ENCODE data around the gene FAM222B.

FAM222B gene

DNA sequence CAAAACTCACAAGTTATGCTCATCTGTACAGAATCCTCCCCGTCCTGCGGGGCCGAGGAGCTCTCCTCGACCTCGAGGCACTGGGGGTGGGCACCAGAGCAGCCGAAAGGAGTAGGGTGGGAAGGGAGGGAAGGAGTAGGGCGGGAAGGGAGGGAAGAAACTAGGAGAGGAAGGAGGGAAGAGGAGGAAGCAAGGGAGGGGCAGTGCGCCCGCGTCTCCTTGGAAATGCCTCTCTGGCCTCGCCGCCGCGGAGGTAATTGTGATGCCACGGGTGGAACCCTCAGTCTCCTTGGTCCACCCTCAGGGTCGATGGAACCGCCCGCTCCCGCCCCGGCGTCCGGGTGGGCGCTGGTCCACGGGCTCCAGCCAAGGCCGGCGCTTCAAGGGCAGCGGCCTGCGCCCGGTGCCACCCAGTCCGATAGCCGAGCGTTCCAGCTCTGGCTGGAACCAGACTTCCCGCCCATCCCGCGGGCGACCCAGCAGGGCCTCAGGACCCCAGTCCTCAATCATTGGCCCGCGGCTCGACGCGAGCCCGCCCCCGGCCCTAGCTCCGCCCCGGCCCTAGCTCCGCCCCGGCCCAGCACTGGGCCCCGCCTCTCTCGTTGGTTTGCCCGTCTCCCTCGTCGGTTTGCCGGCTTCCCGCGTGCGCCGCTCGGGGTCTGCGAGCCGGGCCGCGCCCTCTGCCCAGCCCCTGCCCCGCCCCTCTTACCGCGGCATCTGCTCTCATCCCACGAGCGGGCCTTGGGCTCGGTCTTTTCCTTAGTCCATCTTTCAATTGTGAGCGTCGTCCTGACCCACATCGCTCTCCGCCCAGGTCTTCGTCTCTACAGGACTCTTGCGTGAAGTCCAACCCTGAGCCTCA, 131.5 kb downstream of the FAM222B start:
- DNase-seq = peak; percentile 84

DNA sequence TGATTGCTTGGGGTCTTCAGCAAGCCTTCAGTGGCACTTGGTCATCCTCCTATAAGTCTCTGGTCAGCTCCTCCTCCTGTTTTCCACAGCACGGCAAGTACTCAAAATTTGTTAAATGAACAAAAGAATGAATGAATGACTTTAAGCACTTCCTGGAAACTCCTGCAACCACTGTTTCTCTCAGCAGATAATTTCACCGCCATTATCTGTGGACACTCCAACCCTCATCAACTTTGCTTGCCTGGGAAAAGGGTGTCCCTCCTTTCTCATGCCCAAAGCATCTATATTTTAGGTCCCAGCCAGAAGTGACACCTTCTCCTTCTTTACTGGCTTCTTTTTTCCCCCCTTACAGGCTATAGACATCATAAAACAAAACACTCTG, 135.3 kb downstream of the FAM222B start:
- DNase-seq = no peak

DNA sequence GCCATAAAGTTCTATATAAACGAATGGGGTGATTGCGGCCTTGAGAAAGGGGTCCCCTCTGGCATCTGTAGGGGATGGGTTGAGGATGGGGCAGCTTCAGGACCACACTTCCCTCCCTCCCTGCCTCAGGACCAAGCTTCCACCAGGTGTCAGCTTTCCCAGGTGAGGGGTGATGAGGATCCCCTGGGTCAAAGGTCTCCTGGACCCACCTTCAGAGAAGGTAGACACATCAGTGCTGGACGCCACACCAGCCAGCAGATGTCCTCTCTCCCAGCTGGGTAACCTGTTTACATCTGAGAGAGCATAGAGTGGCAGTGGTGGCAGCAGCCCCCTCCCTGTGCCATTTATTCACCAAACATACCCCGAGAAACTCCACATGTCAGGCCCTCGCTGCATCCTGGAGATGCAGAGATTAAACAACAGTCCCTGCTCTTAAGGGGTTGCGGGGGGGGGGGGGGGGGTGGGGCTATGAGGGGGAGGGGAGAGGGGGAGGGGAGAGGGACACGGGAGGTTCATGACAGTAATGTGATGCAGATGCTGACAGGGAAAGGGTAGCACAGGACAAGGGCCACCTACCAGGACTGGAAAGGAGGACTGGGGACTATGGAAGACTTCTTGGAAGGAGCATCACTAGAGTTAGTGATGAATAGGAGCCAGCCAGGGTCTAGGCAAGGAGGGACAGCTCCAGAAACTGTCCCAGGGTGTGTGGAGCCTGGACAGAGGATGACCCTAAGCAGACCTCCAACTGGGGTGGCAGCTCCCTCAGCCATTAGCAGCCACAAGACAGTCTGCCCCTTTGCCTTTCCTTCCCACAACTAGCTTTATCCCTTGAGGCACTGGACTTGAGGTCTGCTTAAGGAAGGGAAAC, 135.9 kb downstream of the FAM222B start:
- DNase-seq = no peak
